ENCODE results near the gene PHAX.
A peak's percentile ranks its signal among the peaks of the same experiment; 100 is the strongest.
"Not testable (repeated sequence)": the region's sequence is repeated elsewhere in the genome, so short reads cannot be mapped to it uniquely, and the experiment has no call there.

Gene PHAX, protein sequence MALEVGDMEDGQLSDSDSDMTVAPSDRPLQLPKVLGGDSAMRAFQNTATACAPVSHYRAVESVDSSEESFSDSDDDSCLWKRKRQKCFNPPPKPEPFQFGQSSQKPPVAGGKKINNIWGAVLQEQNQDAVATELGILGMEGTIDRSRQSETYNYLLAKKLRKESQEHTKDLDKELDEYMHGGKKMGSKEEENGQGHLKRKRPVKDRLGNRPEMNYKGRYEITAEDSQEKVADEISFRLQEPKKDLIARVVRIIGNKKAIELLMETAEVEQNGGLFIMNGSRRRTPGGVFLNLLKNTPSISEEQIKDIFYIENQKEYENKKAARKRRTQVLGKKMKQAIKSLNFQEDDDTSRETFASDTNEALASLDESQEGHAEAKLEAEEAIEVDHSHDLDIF

DNA sequence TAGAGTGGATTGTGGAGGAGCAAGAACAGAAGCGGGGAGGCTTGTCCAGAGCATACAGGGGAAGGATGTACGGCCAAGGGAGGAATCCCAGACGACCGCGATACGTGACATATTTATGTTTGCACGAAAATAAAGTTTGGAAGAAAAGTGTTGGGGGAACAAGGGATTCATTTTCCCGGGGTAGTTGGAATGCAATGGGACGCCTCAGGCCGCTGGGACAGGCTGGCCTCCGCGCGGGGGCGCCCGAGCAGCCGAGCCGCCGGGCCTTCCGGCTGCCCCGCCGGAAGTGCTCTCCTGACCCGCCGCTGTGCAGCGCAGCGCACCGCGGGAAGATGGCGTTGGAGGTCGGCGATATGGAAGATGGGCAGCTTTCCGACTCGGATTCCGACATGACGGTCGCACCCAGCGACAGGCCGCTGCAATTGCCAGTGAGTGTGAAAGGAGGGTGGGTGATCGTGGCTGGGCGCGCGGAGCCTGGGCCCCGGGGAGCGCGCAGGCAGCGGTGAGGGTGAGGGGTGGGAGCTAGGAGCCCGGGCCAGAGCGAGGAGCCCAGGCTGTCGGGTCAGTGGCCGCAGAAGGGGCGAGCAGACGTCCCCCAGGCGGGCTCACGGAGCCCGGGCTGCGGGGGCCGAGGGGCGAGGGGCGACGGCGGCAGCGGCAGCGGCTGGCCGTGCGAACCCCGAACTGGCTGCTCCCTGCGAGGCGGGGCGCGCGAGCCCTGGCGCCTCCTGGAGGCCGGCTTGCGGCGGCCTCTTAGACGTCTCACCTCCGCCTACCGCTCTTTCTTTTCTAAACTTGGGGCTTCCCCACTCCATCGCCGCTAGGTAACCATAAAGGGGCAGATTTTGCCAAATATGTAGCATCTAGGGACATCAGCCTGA is at the start of gene PHAX:
TSS of gene PHAX (plus strand) at position 317 of the 881 bp plus-strand sequence. CDS start at position 333, 16 bp downstream.
- DNase-seq (ENCODE audit: low read depth), result peak; percentile 75

DNA sequence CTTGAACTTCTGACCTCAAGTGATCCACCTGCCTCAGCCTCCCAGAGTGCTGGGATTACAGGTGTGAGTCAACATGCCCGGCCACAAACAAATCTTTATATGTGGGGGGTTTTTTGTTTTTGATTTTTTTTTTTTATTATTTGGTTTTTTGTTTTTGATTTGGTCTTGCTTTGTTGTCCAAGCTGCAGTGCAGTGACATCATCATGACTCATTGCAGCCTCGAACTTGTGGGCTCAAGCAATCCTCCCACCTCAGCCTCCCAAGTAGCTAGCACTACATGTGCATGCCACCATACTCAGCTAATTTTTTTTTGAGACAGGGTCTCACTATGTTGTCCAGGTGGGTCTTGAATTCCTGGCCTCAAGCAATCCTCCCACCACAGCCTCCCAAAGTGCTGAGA is 48.1 kb upstream of the PHAX start:
- DNase-seq (ENCODE audit: low read depth), result no peak

DNA sequence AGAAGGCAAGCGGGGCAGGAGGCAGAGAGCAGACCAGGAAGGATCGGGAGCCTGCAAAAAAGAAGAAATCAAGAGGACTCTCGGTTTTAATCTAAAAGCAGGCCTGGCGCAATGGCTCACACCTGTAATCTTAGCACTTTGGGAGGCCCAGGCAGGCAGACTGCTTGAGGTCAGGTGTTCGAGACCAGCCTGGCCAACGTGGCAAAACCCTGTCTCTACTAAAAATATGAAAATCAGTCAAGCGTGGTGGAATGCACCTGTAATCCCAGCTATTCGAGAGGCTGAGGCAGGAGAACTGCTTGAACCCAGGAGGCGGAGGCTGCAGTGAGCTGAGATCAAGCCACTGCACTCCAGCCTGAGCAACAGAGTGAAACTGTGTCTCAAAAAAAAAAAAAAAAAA is 45.6 kb upstream of the PHAX start:
- not testable (repeated sequence) for DNase-seq (ENCODE audit: low read depth)

DNA sequence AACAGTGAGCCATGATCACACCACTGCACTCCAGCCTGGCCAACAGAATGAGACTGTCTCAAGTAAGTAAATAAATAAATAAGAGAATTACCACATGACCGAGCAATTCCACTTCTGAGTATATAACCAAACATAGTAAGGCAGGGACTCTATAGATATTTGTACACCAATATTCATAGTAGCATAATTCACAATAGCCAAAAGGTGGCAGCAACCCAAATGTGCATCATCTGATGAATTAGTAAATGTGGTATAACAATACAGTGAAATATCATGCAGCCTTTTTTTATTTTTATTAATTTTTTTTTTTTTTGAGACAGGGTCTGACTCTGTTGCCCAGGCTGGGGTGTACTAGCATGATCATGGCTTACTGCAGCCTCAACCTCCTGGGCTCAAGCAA is 38.8 kb upstream of the PHAX start:
- DNase-seq (ENCODE audit: low read depth), result no peak

DNA sequence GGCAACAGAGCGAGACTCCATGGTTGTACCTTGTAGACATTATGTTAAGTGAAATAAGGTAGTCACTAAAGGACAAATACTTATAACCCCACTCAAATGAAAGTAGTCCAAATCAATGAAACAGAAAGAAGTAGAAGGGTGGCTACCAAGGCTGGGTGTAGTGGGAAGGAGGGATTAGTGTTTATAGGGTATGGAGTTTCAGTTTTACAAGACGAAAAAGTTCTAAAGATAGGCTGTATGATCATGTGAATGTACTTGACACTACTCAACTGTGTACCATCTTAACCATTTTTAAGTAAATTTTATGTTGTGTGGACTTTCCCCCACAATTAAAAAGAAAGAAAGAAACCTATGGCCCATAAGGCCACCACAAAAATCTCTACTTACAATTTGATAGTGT is 37.9 kb upstream of the PHAX start:
- no peak for DNase-seq (ENCODE audit: low read depth)

DNA sequence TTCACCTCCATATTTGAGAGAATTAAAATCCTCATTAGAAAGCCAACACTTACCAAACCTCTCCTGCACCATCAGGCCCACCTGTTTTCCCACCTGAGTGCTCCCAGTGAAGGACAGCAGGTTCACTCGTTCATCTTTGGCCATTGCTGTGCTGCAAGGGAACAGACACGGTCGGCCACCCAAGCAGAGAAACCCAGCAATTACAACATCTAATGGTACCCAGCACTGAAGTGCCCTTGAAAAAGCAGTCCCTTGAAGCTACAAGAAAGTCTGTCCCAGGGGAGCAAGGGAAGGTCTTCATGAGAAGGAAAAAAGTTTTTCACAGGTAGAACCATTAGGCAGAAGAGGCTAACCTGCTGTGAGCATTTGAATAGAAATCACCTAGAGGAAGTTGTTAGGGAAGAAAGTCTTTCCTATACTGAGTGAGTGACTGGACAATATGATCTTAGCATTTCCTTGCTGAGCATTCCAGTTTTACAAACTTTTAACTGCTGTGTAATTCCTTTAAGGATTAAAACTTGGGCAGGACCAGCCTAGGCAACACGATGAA is 32.5 kb upstream of the PHAX start:
- no peak for DNase-seq (ENCODE audit: low read depth)

DNA sequence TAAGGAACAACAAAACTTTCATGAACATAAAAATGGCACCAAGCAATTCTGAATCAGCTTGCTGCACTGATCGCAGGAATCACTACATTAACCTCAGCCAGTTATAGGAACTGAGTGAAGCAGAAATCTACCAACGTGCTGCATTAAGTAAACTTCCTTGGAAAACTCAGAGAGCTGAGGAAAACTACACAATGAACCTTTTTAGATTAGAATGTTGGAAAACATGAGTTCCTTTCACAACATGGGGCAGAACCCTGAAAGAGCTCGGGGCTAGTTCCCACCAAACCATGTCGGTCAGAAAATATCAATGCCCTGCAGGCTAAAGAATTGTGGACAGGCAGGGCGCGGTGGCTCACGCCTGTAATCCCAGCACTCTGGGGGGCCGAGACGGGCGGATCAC is 25.1 kb upstream of the PHAX start:
- no peak for DNase-seq (ENCODE audit: low read depth)

DNA sequence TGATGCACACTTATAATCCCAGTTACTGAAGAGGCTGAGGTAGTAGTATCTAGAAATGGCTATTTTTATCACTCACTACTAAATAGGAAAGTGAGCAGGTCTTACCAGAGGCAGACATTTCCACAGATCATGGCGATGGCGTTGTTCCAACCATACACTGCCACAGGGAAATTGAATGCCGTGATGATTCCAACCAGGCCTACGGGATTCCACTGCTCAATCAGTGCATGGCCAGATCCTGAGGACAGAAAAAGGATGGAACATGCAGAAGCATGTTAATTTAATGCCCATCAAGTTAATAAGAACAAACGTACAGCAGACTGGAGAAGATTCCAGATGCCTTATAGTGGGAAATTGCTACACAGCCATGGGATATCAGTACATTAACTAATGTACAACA is 23.8 kb upstream of the PHAX start:
- DNase-seq (ENCODE audit: low read depth), result no peak

DNA sequence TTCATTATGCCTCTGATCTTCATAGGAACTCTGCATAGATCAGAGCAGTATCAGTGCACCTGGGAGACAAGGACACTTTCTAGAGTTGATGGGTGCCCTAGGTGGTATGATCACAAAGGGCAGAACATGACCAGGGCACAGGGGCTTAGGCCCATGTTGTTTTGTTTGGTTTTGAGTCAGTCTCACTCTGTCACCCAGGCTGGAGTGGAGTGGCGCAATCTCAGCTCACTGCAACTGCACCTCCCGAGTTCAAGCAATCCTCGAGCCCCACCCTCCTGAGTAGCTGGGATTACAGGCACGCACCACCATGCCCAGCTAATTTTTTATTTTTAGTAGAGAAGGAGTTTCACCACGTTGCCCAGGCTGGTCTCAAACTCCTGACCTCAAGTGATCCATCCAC is 23.3 kb upstream of the PHAX start:
- no peak for DNase-seq (ENCODE audit: low read depth)

DNA sequence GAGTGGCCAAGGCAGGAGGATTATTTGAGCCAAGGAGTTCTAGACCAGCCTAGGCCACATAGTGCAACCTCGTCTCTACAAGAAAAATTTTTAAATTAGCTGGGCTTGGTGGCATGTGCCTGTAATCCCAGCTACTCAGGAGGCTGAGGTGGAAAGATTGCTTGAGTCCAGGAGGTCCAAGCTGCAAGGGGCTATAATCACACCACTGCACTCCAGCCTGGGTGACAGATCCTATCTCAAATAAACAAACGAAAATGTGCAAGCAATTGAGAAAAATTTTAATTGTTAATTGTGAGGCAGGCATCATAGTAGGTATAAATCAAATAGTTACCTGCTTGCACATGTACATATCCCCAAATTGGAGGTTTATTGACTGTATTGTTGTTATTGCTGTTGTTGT is 21.0 kb upstream of the PHAX start:
- DNase-seq (ENCODE audit: low read depth), result no peak

DNA sequence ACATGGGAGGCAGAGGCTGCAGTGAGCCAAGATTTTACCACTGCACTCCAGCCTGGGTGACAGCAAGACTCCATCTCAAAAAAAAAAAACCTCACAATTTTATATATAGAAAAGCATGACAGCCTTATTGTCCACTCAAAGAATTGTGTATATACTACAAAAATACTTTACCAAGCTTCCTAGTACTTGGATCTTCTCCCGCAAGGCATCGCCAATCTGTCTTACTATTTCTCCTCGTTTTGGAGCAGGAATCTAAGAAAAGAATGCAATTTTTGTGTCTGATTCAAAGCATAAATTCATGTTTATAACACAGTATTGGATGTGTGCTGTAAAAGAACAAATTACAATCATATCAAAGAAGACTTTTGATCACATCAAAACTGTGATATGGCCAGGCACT is 17.0 kb upstream of the PHAX start:
- DNase-seq (ENCODE audit: low read depth), result no peak

DNA sequence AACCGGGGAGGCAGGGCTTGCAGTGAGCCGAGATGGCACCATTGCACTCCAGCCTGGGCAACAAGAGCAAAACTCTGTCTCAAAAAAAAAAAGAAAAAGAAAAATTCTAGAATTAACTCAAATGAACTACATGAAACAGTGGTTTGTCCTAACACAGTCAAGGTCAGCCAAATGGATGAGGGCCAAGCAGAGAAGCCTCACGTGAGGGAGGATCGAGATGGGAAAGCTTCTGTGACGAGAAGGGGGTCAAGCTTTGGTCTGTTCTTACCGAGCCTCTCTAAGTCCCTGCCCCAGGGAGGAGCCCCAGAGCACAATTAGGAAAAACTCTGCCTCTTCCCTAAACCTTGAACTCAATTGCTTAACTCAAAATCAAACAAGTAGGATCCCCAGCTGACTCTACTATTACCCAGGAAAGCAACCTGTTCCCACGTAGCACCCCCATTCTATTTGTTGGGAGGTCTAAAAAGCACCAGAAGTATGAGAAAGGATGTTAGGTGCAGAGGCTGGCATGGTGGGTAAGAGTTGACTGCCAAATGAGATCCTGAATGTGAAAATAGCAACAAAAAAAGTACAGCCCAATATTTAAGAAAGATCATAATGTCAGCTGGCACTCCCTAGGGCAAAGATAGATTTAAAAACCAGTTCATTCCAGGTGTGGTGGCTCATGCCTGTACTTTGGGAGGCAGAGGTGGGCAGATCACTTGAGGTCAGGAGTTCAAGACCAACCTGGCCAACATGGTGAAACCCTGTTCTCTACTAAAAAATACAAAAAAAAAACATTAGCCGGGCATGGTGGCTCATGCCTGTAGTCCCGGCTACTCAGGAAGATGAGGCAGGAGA is 13.0 kb upstream of the PHAX start:
- no peak for DNase-seq (ENCODE audit: low read depth)

DNA sequence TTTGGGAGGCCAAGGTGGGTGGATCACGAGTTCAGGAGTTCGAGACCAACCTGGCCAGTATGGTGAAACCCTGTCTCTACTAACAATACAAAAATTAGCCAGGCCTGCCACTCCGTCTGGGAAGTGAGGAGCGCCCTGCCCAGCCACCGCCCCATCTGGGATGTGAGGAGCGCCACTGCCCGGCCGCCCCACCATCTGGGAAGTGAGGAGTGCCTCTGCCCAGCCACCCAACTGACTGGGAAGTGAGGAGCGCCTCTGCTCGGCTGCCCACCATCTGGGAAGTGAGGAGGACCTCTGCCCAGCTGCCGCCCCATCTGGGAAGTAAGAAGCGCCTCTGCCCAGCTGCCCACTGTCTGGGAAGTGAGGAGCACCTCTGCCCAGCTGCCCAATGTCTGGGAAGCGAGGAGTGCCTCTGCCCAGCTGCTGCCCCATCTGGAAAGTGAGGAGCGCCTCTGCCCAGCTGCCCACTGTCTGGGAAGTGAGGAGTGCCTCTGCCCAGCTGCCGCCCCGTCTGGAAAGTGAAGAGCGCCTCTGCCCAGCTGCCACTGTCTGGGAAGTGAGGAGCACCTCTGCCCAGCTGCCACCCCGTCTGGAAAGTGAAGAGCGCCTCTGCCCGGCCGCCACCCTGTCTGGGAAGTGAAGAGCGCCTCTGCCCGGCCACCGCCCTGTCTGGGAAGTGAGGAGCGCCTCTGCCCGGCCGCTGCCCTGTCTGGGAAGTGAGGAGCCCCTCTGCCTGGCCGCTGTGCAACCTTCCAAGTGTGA is 11.0 kb upstream of the PHAX start:
- DNase-seq (ENCODE audit: low read depth), result no peak

DNA sequence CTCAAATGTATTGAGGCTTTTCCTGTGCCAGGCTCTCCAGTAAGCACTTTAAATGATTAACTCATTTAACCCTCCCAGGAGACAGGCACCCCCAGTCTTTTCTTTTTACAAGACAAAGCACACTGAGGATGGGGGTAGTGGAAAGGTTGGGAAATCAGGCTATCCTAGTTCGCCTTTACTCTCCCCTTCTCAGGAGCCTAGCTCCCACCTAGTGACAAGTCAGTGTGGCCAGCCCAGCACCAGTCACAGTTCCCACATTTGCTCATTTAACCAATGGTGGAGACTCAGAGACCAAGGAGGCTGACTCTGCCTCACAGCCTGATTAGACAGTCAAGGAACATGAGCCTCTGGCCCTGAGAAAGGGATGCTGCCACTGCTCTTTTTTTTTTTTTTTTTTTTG is 9.2 kb upstream of the PHAX start:
- no peak for DNase-seq (ENCODE audit: low read depth)

DNA sequence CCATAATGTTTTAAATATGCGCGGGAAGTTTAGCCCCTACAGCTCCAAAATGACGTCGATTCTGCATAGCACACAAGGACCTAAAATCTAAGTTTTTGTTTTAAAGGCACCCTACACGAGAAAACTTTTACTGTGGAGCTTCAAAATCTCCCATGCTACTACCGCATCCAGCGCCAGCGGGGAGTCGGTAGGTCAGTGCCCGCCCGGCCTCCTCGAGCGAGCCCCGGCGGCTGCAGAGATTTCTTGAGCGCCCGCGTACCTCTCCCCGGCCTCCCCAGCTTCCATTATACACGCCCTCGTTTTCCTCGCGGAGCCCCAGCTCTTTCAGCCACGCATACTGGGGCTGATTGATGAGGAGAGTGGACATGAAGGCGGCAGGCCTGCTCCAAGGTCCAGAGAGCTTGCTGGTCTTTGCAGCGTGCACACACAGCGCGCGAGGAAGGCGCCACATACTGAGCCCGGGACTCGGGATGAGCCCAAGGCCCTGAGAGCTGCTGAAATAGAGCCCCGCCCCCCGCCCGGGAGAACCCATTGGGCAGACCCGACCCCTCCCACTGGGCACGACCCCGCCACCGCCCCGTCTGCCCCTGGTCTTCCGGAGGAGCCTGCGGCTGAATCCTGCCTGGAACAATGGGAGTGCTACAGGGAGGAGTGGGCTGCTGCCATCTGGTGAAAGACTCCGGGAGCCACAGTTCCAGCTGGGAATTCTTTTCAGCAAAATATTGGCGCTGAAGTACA is 5.8 kb upstream of the PHAX start, which contains the start of gene ALDH7A1:
TSS of gene ALDH7A1 (minus strand) at position 472 of the 738 bp plus-strand sequence. CDS start at position 451, 21 bp downstream.
- DNase-seq (ENCODE audit: low read depth), result peak; percentile 47

DNA sequence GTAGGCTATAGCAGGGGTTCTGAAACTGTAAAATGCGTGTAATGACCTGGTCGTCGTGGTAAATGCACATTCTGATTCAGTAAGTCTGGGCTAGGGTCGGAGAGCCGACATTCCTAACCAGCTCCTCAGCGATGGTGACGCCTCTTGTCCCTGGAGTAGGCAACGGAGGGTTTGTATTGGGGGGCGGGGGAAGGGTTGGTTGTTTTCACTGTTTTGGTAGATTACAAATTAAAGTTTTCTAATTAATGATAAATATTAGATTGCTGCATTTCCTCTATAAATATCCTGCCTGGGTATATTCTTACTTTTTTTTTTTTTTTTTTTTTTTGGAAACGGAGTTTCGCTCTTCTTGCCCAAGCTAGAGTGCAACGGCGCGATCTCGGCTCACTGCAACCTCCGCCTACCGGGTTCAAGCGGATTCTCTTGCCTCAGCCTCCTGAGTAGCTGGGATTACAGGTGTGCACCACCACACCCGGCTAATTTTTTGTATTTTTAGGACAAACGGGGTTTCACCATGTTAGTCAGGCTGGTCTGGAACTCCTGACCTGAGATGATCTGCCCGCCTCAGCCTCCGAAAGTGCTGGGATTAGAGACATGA is 5.2 kb upstream of the PHAX start:
- DNase-seq (ENCODE audit: low read depth), result no peak

DNA sequence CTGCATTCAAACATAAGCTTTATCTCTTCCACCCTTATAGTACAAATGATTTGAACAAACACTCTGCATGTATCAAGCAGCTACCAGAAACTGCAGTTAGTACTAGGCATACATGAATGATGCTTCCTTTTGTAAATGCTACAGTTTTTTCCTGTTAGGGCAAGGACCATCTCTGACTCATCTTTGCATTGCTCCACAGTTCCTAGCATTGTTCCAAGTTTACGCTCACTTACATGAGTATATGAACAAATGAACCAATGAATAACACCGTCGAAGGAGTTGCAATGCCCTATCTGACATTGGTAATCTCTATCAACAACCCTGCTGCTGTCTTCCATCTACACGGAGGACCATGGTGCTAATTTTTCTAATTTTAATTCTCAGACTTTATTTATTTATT is 3.6 kb upstream of the PHAX start:
- DNase-seq (ENCODE audit: low read depth), result no peak

DNA sequence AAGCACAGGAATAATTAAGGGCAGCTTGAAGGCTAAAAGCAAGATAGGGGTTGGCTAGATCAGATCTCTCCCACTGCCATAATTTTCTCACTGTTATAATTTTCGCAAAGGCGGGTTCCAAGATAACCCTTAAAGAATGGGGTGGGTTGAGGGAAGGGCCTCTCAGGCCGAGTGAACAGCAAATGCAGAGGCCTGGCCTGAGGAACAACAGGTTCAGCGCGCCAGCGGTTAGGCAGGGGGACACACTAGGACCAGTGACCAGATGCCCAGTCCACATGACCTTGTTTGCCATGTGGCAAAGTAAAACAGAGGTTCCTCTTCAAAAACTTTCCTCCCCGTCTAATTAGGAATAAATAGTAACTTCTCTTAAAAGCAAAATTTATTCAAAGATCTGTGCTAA is 1.2 kb upstream of the PHAX start:
- DNase-seq (ENCODE audit: low read depth), result no peak

DNA sequence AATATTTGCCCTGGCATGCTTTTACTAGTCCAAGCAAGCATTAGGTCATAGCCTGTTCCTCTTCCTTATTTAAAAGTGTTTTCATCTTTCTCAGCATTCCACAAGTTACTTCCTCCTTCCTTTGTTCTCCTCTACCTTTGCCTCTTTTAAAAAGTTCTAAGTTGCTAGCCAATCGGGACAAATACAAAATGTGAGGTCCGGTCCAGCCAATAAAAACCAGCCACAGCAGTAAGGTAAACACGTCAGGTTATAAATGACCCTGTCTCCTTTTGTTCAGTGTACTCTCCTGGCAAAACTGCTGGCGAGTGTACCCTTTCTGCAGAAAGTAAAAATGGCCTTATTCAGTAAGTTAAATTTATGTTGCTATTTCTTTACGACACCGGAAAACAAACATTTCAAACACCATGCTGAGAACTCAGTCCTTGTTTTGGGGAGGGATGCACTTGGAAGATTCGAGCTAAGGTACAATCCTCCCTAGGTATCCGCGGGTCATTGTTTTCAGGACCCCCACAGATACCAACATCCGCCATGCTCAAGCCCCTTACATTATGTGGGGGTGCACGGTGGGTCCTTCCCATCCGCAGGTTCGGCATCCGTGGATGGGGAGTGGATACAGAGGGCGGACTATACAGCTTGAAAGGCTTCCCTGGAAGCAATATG is 646 bp upstream of the PHAX start:
- DNase-seq (ENCODE audit: low read depth), result not testable (repeated sequence)

Measured in activated T-cell treated with anti-CD3 and anti-CD28 coated beads for 48 hours (primary cell).